ENCODE data around the gene COL4A2.
"Not testable (repeated sequence)": the region's sequence is repeated elsewhere in the genome, so short reads cannot be mapped to it uniquely, and the experiment has no call there.

The COL4A2 gene

DNA sequence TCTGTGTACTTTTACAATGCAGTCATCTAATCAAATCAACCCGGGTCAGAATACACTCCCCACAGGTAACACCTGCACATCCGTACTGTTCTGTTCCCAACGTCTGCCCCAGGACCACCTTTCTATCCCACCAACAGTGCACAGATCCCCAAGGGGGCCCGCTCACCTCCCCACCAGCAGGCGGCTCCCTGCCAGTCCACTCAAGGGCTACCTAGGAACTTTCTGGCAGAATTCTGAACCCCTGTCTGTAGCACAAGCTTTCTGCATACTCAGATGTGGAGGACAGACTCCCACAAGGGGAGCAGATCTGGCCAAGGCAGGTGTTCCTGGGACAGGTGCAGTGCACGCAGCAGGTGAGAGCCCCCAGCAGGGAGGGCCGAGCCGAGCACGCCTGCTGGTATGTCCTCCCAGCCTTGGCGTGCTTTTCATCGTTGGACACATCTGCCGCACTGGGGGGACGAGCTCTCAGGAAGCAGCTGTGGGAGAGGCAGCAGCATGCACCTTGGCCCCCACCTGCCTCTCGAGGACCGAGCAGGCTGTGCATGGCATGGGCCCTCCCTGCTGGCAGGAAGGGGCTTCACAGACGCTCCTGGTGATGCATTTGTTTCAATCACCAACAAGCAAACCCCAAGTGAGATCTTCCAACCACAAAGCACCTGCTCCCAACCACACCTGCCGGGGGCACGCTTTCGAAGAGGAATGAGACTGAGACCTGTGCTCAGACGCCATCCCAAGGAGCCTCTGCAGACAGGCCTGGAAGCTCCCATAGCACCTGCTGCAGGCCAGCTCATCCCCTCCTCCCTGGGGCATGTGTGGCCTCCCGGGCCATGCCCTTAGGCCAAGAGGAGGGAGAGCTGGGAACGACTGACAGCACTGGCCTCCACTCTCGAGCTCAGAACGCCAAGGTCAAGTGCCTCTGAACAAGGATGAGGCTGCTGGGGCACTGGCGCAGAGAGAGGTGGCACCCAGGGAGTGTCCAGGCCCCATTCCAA, 218.5 kb downstream of the COL4A2 start:
- H3K4me3 ChIP-seq (ENCODE audit: low read depth, low read length), result no peak overlapping the region
- TF ChIP-seq, protein P1, sequence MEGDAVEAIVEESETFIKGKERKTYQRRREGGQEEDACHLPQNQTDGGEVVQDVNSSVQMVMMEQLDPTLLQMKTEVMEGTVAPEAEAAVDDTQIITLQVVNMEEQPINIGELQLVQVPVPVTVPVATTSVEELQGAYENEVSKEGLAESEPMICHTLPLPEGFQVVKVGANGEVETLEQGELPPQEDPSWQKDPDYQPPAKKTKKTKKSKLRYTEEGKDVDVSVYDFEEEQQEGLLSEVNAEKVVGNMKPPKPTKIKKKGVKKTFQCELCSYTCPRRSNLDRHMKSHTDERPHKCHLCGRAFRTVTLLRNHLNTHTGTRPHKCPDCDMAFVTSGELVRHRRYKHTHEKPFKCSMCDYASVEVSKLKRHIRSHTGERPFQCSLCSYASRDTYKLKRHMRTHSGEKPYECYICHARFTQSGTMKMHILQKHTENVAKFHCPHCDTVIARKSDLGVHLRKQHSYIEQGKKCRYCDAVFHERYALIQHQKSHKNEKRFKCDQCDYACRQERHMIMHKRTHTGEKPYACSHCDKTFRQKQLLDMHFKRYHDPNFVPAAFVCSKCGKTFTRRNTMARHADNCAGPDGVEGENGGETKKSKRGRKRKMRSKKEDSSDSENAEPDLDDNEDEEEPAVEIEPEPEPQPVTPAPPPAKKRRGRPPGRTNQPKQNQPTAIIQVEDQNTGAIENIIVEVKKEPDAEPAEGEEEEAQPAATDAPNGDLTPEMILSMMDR (IDR thresholded peaks at IDR 0.05; ENCODE audit: insufficient read depth, low read depth, low read length, missing control alignments), result peak; percentile 26
- DNase-seq (ENCODE audit: low read depth), result peak; percentile 75

DNA sequence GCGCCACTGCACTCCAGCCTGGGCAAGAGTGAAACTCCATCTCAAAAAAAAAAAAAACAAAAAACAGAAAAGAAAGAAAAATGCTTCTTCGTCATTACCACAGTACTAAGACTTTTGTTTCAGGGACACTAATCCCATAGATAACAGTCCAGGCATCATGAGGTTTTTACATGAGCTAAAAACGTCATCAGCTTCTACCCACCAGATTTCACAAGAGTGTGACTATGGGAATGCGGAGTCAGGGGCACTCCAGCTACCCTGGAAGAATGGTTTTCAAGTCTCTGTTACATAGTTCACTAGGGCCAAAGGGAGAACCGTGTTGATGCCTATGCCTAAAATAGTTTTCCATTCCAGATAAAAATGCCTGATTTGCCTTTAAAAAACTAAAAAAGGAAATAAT, 221.3 kb downstream of the COL4A2 start:
- TF ChIP-seq, protein P1 (IDR thresholded peaks at IDR 0.05; ENCODE audit: insufficient read depth, low read depth, low read length, missing control alignments), result no peak
- no peak overlapping the region for H3K4me3 ChIP-seq (ENCODE audit: low read depth, low read length)
- DNase-seq (ENCODE audit: low read depth), result no peak

DNA sequence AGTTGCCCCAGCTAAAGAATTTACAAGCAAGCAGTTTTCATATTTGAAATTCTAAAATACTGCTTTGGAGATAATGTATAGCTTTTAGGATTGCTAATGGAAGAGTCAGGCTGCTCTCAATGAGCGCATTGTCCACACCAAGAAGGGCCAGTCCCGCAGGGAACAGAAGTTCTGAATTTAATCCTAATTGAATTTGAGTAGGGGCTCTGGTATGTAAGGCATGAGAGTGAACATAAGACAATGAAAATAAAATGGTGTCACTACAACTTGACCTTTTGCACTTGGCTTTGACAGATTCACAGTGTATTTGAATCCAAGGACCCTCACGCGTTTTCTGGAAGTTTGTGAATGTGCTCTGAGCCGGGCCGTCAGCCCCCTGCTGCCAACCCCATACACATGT, 221.8 kb downstream of the COL4A2 start:
- TF ChIP-seq, protein P1 (IDR thresholded peaks at IDR 0.05; ENCODE audit: insufficient read depth, low read depth, low read length, missing control alignments), result no peak
- no peak overlapping the region for H3K4me3 ChIP-seq (ENCODE audit: low read depth, low read length)
- DNase-seq (ENCODE audit: low read depth), result no peak

DNA sequence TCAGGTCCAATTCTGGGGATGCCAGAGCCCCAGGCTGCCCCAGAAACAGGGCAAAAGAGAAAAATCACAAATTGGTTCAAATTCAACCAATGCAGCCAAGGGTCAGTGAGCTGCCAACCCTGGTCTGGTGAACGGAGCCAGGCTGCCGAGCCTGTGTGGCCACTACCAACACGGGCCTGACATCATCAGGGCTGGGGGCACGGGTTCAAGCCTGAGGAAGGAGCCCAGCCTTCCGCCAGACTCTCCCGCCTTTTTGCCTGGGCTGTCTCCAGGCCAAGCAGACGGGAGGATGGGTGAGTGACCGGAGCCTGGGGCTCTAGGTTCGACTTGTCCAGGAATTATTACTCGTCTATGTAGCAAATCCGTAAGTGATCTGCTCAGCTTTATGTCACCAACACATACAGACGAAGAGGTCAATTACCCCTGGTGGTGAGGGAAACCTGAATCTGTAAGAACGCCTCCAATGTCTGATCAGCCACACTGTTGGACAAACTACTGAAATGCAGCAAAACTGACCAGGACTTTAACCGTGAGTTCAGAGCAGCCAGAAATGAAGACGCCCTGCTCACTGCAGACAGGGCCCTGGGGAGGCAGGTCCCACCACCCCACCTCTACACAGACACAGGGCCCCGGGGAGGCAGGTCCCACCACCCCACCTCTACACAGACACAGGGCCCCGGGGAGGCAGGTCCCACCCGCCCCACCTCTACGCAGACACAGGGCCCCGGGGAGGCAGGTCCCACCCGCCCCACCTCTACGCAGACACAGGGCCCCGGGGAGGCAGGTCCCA, 222.6 kb downstream of the COL4A2 start:
- H3K4me3 ChIP-seq (ENCODE audit: low read depth, low read length), result no peak overlapping the region
- TF ChIP-seq, protein P1 (IDR thresholded peaks at IDR 0.05; ENCODE audit: insufficient read depth, low read depth, low read length, missing control alignments), result no peak
- DNase-seq (ENCODE audit: low read depth), result no peak

DNA sequence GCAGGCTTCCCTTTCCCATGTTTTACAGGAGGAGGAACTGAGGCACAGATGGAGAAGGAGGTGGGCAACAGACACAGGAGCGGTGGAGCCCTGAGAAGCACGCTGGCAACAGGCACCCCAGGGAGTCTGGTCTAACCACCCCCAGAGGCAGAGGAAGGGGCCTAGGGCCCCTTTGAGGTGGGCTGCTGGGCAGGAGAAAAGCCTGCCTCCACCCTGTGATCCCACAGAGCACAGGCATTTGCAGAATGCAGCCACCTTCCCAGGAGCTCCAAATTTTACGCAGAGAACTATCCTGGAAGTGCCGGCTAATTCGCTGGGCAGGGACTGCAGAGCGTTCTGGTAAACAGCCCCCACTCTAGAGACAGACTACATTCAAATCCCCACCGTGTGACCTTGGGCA, 224.0 kb downstream of the COL4A2 start:
- H3K4me3 ChIP-seq (ENCODE audit: low read depth, low read length), result no peak overlapping the region
- TF ChIP-seq, protein P1 (IDR thresholded peaks at IDR 0.05; ENCODE audit: insufficient read depth, low read depth, low read length, missing control alignments), result no peak
- DNase-seq (ENCODE audit: low read depth), result no peak

DNA sequence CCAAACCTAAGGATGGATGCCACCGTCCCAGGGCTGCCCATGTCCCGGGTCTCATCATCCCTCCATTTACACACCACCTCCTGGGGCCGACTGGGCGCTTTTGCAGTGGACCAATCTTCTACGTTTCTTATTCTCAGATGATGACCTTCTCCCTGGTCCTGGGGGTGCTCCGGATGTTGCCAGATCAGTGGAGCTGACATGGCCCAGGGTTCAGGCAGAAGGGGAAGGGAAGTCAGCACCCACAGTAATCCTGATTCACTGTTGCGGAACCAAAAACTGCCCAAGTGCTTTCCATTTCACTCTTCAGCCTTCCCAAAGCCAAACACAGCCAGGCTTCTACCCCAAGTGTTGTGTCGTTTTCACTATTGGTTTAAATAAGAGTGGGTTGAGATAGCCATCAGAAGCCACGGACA, 224.6 kb downstream of the COL4A2 start:
- H3K4me3 ChIP-seq (ENCODE audit: low read depth, low read length), result no peak overlapping the region
- no peak for DNase-seq (ENCODE audit: low read depth)
- TF ChIP-seq, protein P1 (IDR thresholded peaks at IDR 0.05; ENCODE audit: insufficient read depth, low read depth, low read length, missing control alignments), result no peak

DNA sequence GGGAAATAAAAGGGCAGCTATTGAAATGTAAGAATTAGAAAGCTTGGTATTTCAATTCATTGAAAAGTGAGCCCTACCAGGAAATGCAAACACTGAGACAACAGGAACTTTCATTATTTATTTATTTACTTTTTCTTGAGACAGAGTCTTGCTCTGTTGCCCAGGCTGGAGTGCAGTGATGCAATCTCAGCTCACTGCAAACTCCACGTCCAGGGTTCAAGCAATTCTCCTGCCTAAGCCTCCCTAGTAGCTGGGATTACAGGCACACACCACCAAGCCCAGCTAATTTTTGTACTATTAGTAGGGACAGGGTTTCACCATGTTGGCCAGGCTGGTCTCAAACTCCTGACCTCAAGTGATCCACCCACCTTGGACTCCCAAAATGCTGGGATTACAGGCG, 225.2 kb downstream of the COL4A2 start:
- H3K4me3 ChIP-seq (ENCODE audit: low read depth, low read length); DNase-seq (ENCODE audit: low read depth): not testable (repeated sequence)
